ENCODE results near the gene ABI3BP.

ABI3BP gene

DNA sequence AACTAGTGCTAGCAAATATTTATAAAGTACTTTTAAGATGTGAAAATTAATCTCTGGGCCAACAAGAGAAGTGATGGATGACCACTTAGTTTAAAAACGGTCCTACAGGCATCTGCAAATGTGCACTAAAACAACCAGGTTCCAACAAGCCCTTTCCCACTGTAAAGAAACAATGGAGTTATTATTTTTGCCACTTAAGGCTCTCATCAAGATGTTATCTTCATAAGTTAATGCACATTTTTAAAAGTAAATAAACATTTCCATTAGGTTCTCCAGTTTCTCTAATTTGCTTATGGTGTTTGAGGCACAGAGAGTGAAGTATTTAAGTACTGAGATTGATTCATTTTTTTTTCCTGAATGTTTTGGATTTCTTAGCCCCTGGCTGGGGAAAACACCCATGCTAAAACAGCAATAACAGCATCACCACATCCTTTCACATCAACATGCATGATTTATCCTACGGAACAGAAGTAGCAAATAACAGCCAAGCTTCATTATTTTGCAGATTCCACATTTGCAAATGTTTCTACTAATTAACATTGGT, 20.8 kb downstream of the ABI3BP start:
- TF ChIP-seq, protein P1, sequence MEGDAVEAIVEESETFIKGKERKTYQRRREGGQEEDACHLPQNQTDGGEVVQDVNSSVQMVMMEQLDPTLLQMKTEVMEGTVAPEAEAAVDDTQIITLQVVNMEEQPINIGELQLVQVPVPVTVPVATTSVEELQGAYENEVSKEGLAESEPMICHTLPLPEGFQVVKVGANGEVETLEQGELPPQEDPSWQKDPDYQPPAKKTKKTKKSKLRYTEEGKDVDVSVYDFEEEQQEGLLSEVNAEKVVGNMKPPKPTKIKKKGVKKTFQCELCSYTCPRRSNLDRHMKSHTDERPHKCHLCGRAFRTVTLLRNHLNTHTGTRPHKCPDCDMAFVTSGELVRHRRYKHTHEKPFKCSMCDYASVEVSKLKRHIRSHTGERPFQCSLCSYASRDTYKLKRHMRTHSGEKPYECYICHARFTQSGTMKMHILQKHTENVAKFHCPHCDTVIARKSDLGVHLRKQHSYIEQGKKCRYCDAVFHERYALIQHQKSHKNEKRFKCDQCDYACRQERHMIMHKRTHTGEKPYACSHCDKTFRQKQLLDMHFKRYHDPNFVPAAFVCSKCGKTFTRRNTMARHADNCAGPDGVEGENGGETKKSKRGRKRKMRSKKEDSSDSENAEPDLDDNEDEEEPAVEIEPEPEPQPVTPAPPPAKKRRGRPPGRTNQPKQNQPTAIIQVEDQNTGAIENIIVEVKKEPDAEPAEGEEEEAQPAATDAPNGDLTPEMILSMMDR (IDR thresholded peaks at IDR 0.05; ENCODE audit: low read depth, low read length) = no peak
- H3K4me3 ChIP-seq (ENCODE audit: low read depth, low read length) = no peak overlapping the region

GRCh38 chr3:100971798-100972197, 21.4 kb downstream of the ABI3BP start:
- H3K4me3 ChIP-seq (ENCODE audit: low read depth, low read length) = no peak overlapping the region
- TF ChIP-seq, protein P1 (IDR thresholded peaks at IDR 0.05; ENCODE audit: low read depth, low read length) = no peak

GRCh38 chr3:100970477-100970990, 22.7 kb downstream of the ABI3BP start:
- H3K4me3 ChIP-seq (ENCODE audit: low read depth, low read length) = no peak overlapping the region
- TF ChIP-seq, protein P1 (IDR thresholded peaks at IDR 0.05; ENCODE audit: low read depth, low read length) = no peak

- H3K4me3 ChIP-seq (ENCODE audit: low read depth, low read length) = no peak overlapping the region
- TF ChIP-seq, protein P1 (IDR thresholded peaks at IDR 0.05; ENCODE audit: low read depth, low read length) = no peak
These were observed 24.0 kb downstream of the ABI3BP start for GRCh38 chr3:100968932-100969906.

- TF ChIP-seq, protein P1 (IDR thresholded peaks at IDR 0.05; ENCODE audit: low read depth, low read length) = no peak
These were observed 26.4 kb downstream of the ABI3BP start for GRCh38 chr3:100966807-100967206.

GRCh38 chr3:100966049-100966491, 27.2 kb downstream of the ABI3BP start:
- TF ChIP-seq, protein P1 (IDR thresholded peaks at IDR 0.05; ENCODE audit: low read depth, low read length) = no peak
- no peak overlapping the region for H3K4me3 ChIP-seq (ENCODE audit: low read depth, low read length)

More at GRCh38 chr3:100966807-100967206, 26.4 kb downstream of the ABI3BP start:
- no peak overlapping the region for H3K4me3 ChIP-seq (ENCODE audit: low read depth, low read length)

DNA sequence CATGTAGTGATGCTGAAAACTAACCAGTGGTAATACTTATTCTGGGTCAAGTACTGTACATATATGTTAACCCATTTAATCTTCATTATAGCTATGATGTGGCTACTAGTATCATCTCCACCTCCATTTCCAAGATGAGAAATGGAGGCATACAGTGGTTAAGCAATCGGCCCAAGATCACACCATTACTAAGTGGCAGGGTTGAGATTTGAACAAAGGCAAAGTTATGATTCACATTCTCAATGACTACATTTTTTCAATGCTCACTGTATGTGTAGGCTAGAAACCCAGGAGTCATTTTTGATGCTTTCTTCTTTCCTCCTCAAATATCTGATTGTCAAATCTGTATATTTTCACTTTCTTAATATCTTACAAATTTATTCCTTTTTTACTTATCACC, 30.2 kb downstream of the ABI3BP start:
- TF ChIP-seq, protein P1 (IDR thresholded peaks at IDR 0.05; ENCODE audit: low read depth, low read length) = no peak
- H3K4me3 ChIP-seq (ENCODE audit: low read depth, low read length) = no peak overlapping the region

All from WI38 (cell line).